ENCODE measurements around the gene MED22. TPM values are rescaled to one million over a fixed set of nuclear protein-coding genes. Genes with fewer than 3 reads are reported as not detected.
"Not testable (repeated sequence)": the region's sequence is repeated elsewhere in the genome, so short reads cannot be mapped to it uniquely, and the experiment has no call there.

The MED22 gene
- total and polyA plus RNA-seq, 2 of the 8 experiments (the other 6 are each of a cell fraction or from before 2014, with no cell fraction given) = 56.4 to 68.4 TPM

- TF ChIP-seq RXRA (IDR thresholded peaks at IDR 0.05; ENCODE audit: insufficient read depth, low read depth, low read length) (no peak), CBX8 (IDR thresholded peaks at IDR 0.05; ENCODE audit: borderline replicate concordance, low read depth, low read length) (no peak), POU5F1 (IDR thresholded peaks at IDR 0.05; ENCODE audit: low read depth, low read length) (no peak), BACH1 (IDR thresholded peaks at IDR 0.05; ENCODE audit: low read length) (no peak), KDM5A (IDR thresholded peaks at IDR 0.05; ENCODE audit: low read length) (no peak), CREB1 (IDR thresholded peaks at IDR 0.05) (no peak)
These were observed 29.8 kb upstream of the MED22 start (continued) for GRCh38 chr9:133377721-133378216.

GRCh38 chr9:133377280-133377679 lies 29.3 kb upstream of the MED22 start:
- not testable (repeated sequence) for H3K18ac ChIP-seq (ENCODE audit: extremely low read depth, low read length); FAIRE-seq; H2AK5ac ChIP-seq (ENCODE audit: low read depth, low read length); H3K4me3 ChIP-seq (ENCODE audit: extremely low read depth in 1 of 4, insufficient read depth in 2 of 4, low read depth in 3 of 4, low read length in 4 of 4); H3K56ac ChIP-seq (replicated peaks; ENCODE audit: insufficient read length, low read depth, low read length); H4K91ac ChIP-seq (replicated peaks; ENCODE audit: insufficient read length, low read length); H3K23me2 ChIP-seq (ENCODE audit: low read depth, low read length); H3K23ac ChIP-seq (ENCODE audit: insufficient read length); H4K5ac ChIP-seq (ENCODE audit: insufficient read length, low read depth, low read length); H3K36me3 ChIP-seq (ENCODE audit: control insufficient read depth in 2 of 4, insufficient read depth in 4 of 4, low read length in 3 of 4); H2BK20ac ChIP-seq (ENCODE audit: low read length); H2BK5ac ChIP-seq (ENCODE audit: low read depth, low read length); H3K79me1 ChIP-seq (ENCODE audit: low read depth, low read length); H3K4me1 ChIP-seq (replicated peaks in 1 of 4; ENCODE audit: control insufficient read depth in 3 of 4, insufficient read depth in 4 of 4, low read length in 3 of 4); H4K8ac ChIP-seq (ENCODE audit: extremely low read depth, insufficient read depth, low read length); H3K4ac ChIP-seq (replicated peaks; ENCODE audit: insufficient read length, low read depth, low read length); H2BK12ac ChIP-seq (ENCODE audit: low read depth, low read length); H3K9me3 ChIP-seq (ENCODE audit: insufficient read depth in 2 of 2, low read depth in 1 of 2, low read length in 1 of 2); H3K27ac ChIP-seq (ENCODE audit: low read depth, low read length); DNase-seq (ENCODE audit: low read depth in 1 of 2, low spot score in 2 of 2); H2BK15ac ChIP-seq (ENCODE audit: low read length); H3K4me2 ChIP-seq (ENCODE audit: insufficient read depth in 1 of 2, low read depth in 2 of 2, low read length in 2 of 2); H2AFZ ChIP-seq (ENCODE audit: low read length); H2BK120ac ChIP-seq (replicated peaks; ENCODE audit: low read depth, low read length); H3K9ac ChIP-seq (replicated peaks in 1 of 4; ENCODE audit: extremely low read depth in 1 of 4, low read depth in 3 of 4, low read length in 3 of 4); H3K14ac ChIP-seq (ENCODE audit: insufficient read length)
- CTCF ChIA-PET (ENCODE audit: partially characterized antibody) = interaction anchor here (0.7 to 5.4 kb wide), 8 partner anchors 13 to 163 kb away, joined by 3 to 33 read pairs (median 5); no protein-coding TSS in a partner anchor
- WGBS, 2 experiments (ENCODE audit: extremely low coverage in 1 of 2, insufficient coverage in 1 of 2, insufficient read length in 1 of 2, insufficient replicate concordance in 2 of 2, low coverage in 1 of 2, low lambda C conversion rate in 2 of 2, missing lambda C conversion rate in 1 of 2) = 90% methylated on average over 14 of the region's 14 CpGs; no CpG with 5 or more reads in 1 of the 2 experiments
- H3K27me3 ChIP-seq (replicated peaks in 1 of 4; ENCODE audit: control insufficient read depth in 3 of 4, extremely low read depth in 1 of 4, insufficient read depth in 3 of 4, low read length in 3 of 4) = peaks cover 0 to 11% (median 6%) of the 10 kb centered on the region in 4 experiments; a peak in 5 of 7 replicates
- POLR2A ChIA-PET (ENCODE audit: partially characterized antibody) = interaction anchor here (0.8 to 19.9 kb wide), 7 partner anchors 11 to 82 kb away, joined by 3 to 461 read pairs (median 6); partner anchors contain the start of genes CACFD1, MED22, REXO4 and RPL7A
- H3K79me2 ChIP-seq (ENCODE audit: control insufficient read depth in 1 of 2, insufficient read depth in 2 of 2, low read length in 2 of 2) = peaks cover 11 to 31% of the 10 kb centered on the region in 2 experiments
- peaks cover 7 to 14% of the 10 kb centered on the region in 2 experiments for H4K20me1 ChIP-seq (replicated peaks in 1 of 2; ENCODE audit: control insufficient read depth in 1 of 2, insufficient read depth in 2 of 2, low read length in 2 of 2)

Data from H1 (cell line).